ENCODE measurements around the gene ADAMTS10. TPM values are rescaled to one million over a fixed set of nuclear protein-coding genes. Genes with fewer than 3 reads are reported as not detected.
"Not testable (repeated sequence)": the region's sequence is repeated elsewhere in the genome, so short reads cannot be mapped to it uniquely, and the experiment has no call there.

The ADAMTS10 gene
- total RNA-seq, 2 donors from 2014 or later = 3.9 TPM

DNA sequence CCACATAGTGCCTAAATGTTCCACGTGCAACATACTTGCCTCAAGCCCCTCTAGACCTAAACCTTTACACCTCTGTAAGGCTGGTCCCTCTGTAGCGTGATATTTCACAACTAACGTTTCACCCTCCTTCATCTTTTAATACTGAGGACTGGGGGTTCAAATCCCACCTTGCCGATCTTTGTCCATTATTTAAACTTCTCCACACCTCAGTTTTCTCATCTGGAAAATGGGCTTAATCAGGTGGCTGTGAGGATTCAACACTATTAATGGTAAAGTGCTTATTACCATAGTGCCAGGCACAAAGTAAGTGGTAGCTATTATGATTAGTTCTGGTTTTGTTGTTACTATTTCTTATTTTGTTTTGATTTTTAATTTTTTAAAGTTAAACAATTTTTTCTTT lies 7.5 kb upstream of the ADAMTS10 start:
- intact Hi-C loops (cut with DNase I) = no loop called here
- TF ChIP-seq, protein P1, sequence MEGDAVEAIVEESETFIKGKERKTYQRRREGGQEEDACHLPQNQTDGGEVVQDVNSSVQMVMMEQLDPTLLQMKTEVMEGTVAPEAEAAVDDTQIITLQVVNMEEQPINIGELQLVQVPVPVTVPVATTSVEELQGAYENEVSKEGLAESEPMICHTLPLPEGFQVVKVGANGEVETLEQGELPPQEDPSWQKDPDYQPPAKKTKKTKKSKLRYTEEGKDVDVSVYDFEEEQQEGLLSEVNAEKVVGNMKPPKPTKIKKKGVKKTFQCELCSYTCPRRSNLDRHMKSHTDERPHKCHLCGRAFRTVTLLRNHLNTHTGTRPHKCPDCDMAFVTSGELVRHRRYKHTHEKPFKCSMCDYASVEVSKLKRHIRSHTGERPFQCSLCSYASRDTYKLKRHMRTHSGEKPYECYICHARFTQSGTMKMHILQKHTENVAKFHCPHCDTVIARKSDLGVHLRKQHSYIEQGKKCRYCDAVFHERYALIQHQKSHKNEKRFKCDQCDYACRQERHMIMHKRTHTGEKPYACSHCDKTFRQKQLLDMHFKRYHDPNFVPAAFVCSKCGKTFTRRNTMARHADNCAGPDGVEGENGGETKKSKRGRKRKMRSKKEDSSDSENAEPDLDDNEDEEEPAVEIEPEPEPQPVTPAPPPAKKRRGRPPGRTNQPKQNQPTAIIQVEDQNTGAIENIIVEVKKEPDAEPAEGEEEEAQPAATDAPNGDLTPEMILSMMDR (IDR thresholded peaks at IDR 0.05) = no peak
- no peaks in the 10 kb centered on the region for H3K9me3 ChIP-seq
- no peaks in the 10 kb centered on the region for H3K27me3 ChIP-seq
- H3K4me3 ChIP-seq = no peak overlapping the region
- no peaks in the 10 kb centered on the region for H3K36me3 ChIP-seq
- no peak overlapping the region for H3K27ac ChIP-seq
- DNase-seq = no peak
- no peaks in the 10 kb centered on the region for H3K4me1 ChIP-seq
- H3K9ac ChIP-seq (ENCODE audit: low read depth in 2 of 2, low read length in 2 of 2) = no peak overlapping the region

DNA sequence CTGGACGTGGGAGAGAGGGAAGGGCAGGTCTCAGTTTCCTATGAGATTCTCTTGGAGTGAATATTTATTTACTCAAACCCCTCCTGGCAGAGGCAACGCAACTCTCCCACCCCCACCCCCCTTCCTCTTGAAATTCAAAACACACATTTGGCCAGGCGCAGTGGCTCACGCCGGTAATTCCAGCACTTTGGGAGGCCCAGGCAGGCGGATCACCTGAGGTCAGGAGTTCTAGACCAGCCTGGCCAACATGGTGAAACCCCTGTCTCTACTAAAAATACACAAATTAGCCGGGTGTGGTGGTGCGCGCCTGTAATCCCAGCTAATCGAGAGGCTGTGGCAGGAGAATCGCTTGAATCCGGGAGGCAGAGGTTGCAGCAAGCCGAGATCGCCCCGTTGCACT lies 6.8 kb upstream of the ADAMTS10 start:
- H3K4me1 ChIP-seq; H3K9me3 ChIP-seq; intact Hi-C loops (cut with DNase I); H3K27me3 ChIP-seq; H3K36me3 ChIP-seq; H3K9ac ChIP-seq (ENCODE audit: low read depth in 2 of 2, low read length in 2 of 2); DNase-seq; H3K4me3 ChIP-seq; H3K27ac ChIP-seq: not testable (repeated sequence)

DNA sequence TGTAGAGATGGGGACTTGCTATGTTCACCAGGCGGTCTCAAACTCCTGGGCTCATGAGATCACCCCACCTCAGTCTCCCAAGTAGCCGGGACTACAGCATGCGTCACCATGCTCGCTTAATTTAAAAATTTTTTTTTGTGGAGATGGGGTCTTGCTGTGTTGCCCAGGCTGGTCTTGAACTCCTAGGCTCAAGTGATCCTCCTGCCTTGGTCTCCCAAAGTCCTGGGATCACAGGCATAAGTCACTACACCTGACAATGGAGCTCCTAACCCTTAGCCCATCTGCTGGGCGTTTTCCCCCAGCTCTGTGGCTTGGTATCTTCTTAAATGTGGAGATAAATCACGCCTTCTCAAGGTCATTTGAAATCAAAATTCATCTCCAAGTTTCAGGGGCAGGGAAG lies 6.3 kb upstream of the ADAMTS10 start:
- Histone ChIP-seq H3K9me3 (no peaks in the 10 kb centered on the region), H3K27ac (no peak overlapping the region), H3K4me3 (no peak overlapping the region), H3K4me1 (no peaks in the 10 kb centered on the region), H3K9ac (ENCODE audit: low read depth in 2 of 2, low read length in 2 of 2) (no peak overlapping the region), H3K36me3 (no peaks in the 10 kb centered on the region), H3K27me3 (no peaks in the 10 kb centered on the region)
- no peak for DNase-seq
- intact Hi-C loops (cut with DNase I) = no loop called here
- TF ChIP-seq, protein P1 (IDR thresholded peaks at IDR 0.05) = no peak

- Histone ChIP-seq H3K9ac (ENCODE audit: low read depth in 2 of 2, low read length in 2 of 2) (no peak overlapping the region), H3K9me3 (no peaks in the 10 kb centered on the region), H3K4me1 (no peaks in the 10 kb centered on the region), H3K4me3 (no peak overlapping the region), H3K36me3 (no peaks in the 10 kb centered on the region), H3K27me3 (no peaks in the 10 kb centered on the region), H3K27ac (no peak overlapping the region)
- intact Hi-C loops (cut with DNase I) = no loop called here
- TF ChIP-seq, protein P1 (IDR thresholded peaks at IDR 0.05) = peak; percentile 85
- peak; percentile 46 for DNase-seq
Measured at GRCh38 chr19:8615813-8616596, 5.5 kb upstream of the ADAMTS10 start.

- Histone ChIP-seq H3K4me3 (no peak overlapping the region), H3K27me3 (no peaks in the 10 kb centered on the region), H3K36me3 (no peaks in the 10 kb centered on the region), H3K9ac (ENCODE audit: low read depth in 2 of 2, low read length in 2 of 2) (no peak overlapping the region), H3K27ac (no peak overlapping the region), H3K4me1 (no peaks in the 10 kb centered on the region), H3K9me3 (no peaks in the 10 kb centered on the region)
- TF ChIP-seq, protein P1 (IDR thresholded peaks at IDR 0.05) = no peak
- no peak for DNase-seq
- intact Hi-C loops (cut with DNase I) = no loop called here
Measured at GRCh38 chr19:8615024-8615423, 4.5 kb upstream of the ADAMTS10 start.

GRCh38 chr19:8614455-8614854 lies 3.9 kb upstream of the ADAMTS10 start:
- no peaks in the 10 kb centered on the region for H3K4me1 ChIP-seq
- DNase-seq = no peak
- no peak overlapping the region for H3K4me3 ChIP-seq
- H3K9ac ChIP-seq (ENCODE audit: low read depth in 2 of 2, low read length in 2 of 2) = no peak overlapping the region
- TF ChIP-seq, protein P1 (IDR thresholded peaks at IDR 0.05) = no peak
- intact Hi-C loops (cut with DNase I) = no loop called here
- no peaks in the 10 kb centered on the region for H3K9me3 ChIP-seq
- H3K27me3 ChIP-seq = peaks cover 1% of the 10 kb centered on the region
- H3K36me3 ChIP-seq = no peaks in the 10 kb centered on the region
- no peak overlapping the region for H3K27ac ChIP-seq

Data from colonic mucosa (tissue), 4 donors.